Rectal smooth muscle tissue (tissue), 1 donor: Measurements from ENCODE around the gene CACNA1D.
A peak's percentile ranks its signal among the peaks of the same experiment; 100 is the strongest.
"Not testable (repeated sequence)": the region's sequence is repeated elsewhere in the genome, so short reads cannot be mapped to it uniquely, and the experiment has no call there.

Experiments
- H3K27ac ChIP-seq: one replicate; pipeline ENCODE4 v1.7.0; 2013; ENCODE audit warnings: low read depth, low read length, inconsistent platforms
- H3K27me3 ChIP-seq: one replicate; pipeline ENCODE4 v1.7.0; 2013; ENCODE audit warnings: low read length; ENCODE audit not compliant: control insufficient read depth, insufficient read depth
- H3K36me3 ChIP-seq: one replicate; pipeline ENCODE4 v1.7.0; 2013; ENCODE audit warnings: low read length; ENCODE audit not compliant: control insufficient read depth, insufficient read depth
- H3K4me1 ChIP-seq: one replicate; pipeline ENCODE4 v1.7.0; 2013; ENCODE audit warnings: low read length; ENCODE audit not compliant: control insufficient read depth, insufficient read depth
- H3K4me3 ChIP-seq: one replicate; pipeline ENCODE4 v1.7.0; 2013; ENCODE audit warnings: low read length
- H3K9ac ChIP-seq: one replicate; pipeline ENCODE4 v1.7.0; 2013; ENCODE audit warnings: low read length

The CACNA1D gene

DNA sequence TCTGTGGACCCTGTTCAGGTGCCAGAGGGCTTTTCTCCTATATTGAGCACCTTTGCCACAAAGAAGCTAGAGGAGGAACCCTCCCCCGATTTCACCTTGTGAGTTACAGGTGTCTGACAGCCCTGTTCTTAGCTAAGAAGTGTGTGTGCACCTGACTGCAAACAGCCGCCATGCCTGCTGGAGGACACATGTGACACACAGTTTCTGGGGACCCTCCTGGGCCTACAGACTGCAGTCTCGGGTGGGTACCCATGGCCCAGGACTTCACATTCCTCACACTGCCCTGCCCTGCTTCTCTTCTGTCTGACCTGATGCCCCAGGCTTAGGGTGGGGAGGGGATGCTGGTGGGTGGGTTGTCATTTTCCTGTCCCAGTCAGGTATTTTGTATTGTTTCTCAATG is 140.6 kb downstream of the CACNA1D start:
- Histone ChIP-seq H3K36me3 (no peaks in the 10 kb centered on the region), H3K4me1 (no peaks in the 10 kb centered on the region), H3K27ac (no peak overlapping the region), H3K27me3 (no peaks in the 10 kb centered on the region), H3K4me3 (no peak overlapping the region), H3K9ac (no peak overlapping the region)

DNA sequence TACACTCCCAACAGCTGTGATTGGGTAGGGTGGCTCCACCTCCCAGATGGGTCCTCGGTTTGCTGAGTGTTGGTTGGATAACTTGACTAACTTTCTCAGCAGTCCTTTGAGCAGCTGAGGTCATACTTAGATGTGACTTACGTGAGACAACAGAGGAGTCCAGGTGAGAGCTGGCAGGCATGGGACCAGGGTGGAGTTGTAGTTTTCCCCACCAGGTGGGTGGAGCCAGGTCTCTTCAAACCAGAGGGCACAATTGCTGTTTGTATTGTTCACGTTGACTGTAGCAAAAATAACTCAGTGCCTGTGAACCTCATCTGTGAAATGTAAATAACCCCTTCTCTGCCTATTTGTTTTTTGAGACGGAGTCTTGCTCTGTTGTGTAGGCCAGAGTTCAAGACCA is 144.4 kb downstream of the CACNA1D start:
- H3K36me3 ChIP-seq, H3K4me1 ChIP-seq, H3K9ac ChIP-seq, H3K4me3 ChIP-seq, H3K27ac ChIP-seq, H3K27me3 ChIP-seq: not testable (repeated sequence)

DNA sequence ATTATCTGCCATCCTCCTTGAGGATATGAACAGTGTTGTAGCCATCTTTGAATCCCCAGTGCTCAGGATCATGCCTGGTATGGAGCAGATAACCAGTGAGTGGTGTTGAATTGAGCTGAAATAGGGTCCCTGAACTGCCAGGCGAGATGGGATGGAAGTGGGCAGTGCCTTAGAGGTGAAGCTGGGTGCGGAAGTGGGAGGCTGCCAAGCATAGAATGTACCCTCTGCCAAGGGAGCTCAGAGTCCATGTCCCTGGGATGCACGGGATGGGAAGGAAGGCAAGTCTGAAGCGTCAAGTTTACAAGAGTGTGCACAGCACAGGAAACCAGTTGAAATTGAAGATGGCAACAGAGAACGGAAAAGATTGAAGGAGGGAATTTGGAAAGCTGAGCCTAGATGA is 147.0 kb downstream of the CACNA1D start:
- no peaks in the 10 kb centered on the region for H3K27me3 ChIP-seq
- no peak overlapping the region for H3K4me3 ChIP-seq
- no peaks in the 10 kb centered on the region for H3K4me1 ChIP-seq
- H3K9ac ChIP-seq = no peak overlapping the region
- H3K27ac ChIP-seq = no peak overlapping the region
- H3K36me3 ChIP-seq = no peaks in the 10 kb centered on the region

DNA sequence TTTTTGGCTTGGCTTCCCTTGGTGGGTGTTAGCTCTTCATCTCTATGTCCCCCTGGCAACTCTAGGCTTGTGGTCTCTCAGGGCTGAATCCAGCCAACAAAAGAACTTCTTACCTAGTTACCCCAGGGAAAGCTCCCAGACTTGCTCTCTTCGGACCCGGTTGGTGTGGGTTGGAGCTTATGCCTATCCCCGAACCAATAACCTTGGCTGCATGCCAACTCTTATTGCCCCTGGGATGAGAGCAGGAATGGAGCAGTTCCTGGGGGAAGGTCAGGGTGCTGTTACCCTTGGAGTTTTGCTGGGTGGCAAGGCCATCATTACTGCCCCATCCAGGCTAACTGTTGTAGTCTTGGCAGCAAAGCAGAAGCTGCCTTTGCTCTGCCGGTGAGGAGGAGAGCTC is 147.8 kb downstream of the CACNA1D start:
- no peak overlapping the region for H3K4me3 ChIP-seq
- no peak overlapping the region for H3K9ac ChIP-seq
- H3K27ac ChIP-seq = no peak overlapping the region
- no peaks in the 10 kb centered on the region for H3K4me1 ChIP-seq
- no peaks in the 10 kb centered on the region for H3K27me3 ChIP-seq
- H3K36me3 ChIP-seq = no peaks in the 10 kb centered on the region

DNA sequence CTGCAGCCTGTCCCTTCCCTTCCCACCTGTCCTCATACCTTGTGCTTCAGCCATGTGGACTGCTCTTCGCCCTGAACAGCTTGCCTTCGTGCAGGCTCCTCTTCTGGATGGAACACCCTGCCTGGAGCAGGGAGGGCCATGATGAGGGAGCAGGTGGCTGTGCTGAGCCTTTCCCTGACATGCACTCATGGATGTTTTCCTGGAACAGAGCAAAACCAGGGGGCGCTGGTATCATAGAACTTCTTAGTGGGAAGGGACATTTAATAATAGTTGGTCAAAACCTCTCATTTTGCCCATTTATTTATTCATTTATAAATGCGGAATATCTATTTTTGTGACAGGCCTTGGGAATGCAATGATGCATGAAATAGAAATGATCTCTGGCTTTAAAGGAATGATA is 149.3 kb downstream of the CACNA1D start:
- no peak overlapping the region for H3K4me3 ChIP-seq
- H3K27me3 ChIP-seq = no peaks in the 10 kb centered on the region
- H3K4me1 ChIP-seq = peaks cover 5% of the 10 kb centered on the region
- no peak overlapping the region for H3K9ac ChIP-seq
- no peak overlapping the region for H3K27ac ChIP-seq
- H3K36me3 ChIP-seq = no peaks in the 10 kb centered on the region

DNA sequence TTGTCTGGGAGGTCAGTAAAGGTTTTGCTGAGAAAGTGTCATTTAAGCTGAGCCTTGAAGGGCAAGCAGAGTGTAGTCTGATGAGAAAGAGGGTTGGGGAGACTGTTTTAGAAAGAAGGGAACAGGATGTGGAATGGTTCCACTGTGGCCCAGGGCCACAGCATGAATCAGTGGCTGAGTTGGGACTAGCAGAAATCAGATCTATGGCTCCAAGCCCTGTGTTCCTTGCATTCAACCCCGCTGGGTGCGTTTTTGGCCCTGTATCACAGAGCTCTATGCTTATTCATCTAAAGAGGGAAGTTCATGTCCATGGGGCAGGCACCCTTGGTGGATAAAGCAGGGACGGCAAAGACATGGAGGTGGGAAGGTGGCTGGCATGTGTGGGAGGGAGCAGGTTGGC is 151.3 kb downstream of the CACNA1D start:
- no peaks in the 10 kb centered on the region for H3K36me3 ChIP-seq
- H3K27me3 ChIP-seq = no peaks in the 10 kb centered on the region
- peaks cover 5% of the 10 kb centered on the region for H3K4me1 ChIP-seq
- H3K9ac ChIP-seq = no peak overlapping the region
- H3K4me3 ChIP-seq = no peak overlapping the region
- H3K27ac ChIP-seq = no peak overlapping the region

DNA sequence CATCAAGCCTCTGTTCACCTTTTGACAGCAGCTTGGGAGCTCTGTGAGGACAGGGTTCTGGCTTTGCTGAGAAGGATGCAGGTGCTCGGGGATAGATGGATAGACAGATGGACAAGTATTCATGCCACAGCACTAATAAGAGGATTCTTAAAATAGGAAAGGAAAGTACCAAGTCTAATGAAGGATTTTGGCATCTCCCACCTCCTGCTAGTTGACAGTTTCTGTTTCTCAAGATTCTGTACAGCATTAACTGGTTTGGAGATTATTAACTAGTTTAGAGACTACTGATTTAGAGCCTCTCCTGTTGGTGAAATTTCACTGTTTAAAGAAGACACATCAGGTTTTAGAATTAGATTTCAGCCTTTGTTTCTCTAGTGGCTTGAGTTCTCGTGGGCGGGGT is 152.3 kb downstream of the CACNA1D start:
- no peak overlapping the region for H3K4me3 ChIP-seq
- no peaks in the 10 kb centered on the region for H3K36me3 ChIP-seq
- no peaks in the 10 kb centered on the region for H3K27me3 ChIP-seq
- no peak overlapping the region for H3K9ac ChIP-seq
- no peak overlapping the region for H3K27ac ChIP-seq
- peaks cover 9% of the 10 kb centered on the region for H3K4me1 ChIP-seq

DNA sequence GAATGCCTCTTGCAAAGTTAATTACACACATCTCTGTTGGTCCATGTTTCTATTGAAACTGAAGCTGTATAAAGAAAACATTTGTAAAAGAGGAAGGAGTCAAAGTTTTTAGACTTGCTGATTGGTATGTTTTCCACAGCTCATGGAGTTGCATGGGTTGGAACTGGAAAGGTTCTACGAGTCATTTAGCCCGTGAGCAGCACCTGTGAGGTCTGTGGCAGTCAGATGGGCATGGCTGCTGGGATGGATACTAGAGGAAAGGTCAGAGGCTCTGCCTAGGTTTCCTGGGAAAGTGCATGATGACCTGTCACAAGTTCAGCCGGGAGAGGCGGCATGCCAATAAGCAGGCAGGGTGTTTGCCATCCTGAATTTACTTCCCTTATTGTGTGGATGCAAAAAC is 155.4 kb downstream of the CACNA1D start:
- Histone ChIP-seq H3K4me1 (peaks cover 9% of the 10 kb centered on the region), H3K27me3 (no peaks in the 10 kb centered on the region), H3K9ac (no peak overlapping the region), H3K27ac (no peak overlapping the region), H3K4me3 (no peak overlapping the region), H3K36me3 (no peaks in the 10 kb centered on the region)

DNA sequence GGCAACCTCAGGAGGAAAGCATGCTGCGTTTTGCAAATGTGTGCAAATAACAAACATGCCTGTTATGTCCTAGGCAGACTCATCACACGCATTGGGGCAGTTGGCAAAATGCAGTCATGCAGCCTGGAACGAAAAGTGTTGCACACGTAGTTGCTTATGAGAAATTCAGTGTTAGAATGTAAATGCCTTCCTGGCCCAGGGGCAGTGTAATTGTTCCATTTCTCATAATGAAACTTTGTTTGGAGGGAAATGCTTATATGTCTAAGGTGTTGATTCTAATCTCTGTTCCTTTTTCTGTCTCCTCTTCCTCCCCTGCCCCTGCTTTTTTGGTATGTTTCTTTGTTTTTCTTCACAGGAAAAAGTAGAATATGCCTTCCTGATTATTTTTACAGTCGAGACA is 156.0 kb downstream of the CACNA1D start:
- Histone ChIP-seq H3K27me3 (no peaks in the 10 kb centered on the region), H3K36me3 (no peaks in the 10 kb centered on the region), H3K27ac (no peak overlapping the region), H3K9ac (no peak overlapping the region), H3K4me1 (peaks cover 9% of the 10 kb centered on the region), H3K4me3 (no peak overlapping the region)

DNA sequence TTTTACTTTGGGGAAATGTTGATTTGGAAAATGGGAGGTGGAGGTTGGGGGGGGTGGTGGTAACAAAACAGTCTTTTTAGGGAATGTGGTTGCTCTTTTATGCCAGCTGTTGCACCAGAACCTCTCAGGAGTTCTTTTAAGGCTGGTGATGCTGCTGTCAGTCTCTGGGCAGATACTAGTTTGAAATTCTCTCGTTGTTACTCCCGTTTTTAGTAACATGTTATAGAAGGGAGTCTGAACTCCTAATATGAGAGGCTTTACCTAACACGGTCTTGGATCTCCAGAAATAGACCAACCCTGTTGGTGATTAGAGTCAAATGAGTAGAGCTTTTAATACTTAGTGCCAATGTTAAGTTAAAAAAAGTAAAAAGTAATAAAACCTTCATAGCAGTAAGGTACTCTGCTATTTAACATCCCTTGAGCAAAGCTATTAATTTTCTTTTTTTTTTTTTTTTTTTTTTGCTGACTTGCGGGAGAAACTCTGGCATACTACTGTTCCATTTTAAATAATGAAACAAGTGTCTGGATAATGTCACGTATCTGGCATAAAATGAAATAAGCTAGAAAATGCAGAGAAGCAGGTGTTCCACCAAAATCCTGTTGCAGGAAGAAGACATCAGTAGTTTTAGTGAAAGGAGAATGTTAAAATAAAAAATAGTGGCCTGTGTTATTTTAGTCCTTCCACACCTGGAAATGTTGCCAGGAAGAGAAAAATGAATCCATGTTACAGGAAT is 156.7 kb downstream of the CACNA1D start:
- H3K27me3 ChIP-seq = no peaks in the 10 kb centered on the region
- no peak overlapping the region for H3K27ac ChIP-seq
- no peak overlapping the region for H3K4me3 ChIP-seq
- no peaks in the 10 kb centered on the region for H3K36me3 ChIP-seq
- H3K9ac ChIP-seq = no peak overlapping the region
- peaks cover 9% of the 10 kb centered on the region for H3K4me1 ChIP-seq

DNA sequence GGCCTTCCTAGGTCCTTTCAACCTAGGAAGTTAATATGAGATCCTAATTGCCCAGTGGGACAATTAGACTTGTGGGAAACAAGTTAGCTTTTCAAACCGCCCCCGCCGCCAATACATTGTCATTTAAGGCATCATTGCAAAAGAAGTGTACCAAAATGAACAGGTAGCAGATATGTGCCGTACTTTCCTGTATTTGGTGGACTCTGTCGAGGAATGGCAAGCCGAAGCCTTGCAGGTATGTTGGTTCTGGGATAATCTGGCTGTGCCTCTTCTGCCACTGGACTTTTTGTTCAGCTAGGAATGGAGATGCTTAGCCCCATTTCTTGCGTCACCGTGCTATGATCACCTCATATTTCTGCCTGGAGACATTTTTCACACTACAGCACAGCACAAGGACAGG is 157.5 kb downstream of the CACNA1D start:
- Histone ChIP-seq H3K27me3 (no peaks in the 10 kb centered on the region), H3K4me3 (no peak overlapping the region), H3K27ac (peak overlapping the region; percentile 24), H3K36me3 (no peaks in the 10 kb centered on the region), H3K4me1 (peaks cover 9% of the 10 kb centered on the region), H3K9ac (no peak overlapping the region)

DNA sequence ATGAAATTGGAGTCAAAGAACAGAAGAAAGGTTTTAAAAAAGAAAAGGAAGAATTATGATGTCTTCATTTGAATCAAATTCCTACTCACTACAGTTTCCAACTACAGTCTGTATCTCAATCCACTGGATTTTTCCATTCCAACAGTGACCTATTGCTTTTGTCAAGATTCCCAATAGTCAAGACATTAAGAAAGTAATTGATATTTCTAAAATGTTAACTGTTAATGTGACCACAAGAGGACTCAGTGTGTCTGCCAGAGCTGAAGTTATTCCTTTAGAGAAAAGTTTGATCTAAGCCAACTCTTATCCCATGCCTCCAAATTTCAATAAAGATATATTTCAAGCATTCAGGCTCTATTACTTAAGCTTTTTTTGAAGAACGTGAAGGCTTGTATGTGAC is 163.2 kb downstream of the CACNA1D start:
- H3K27ac ChIP-seq = no peak overlapping the region
- no peak overlapping the region for H3K9ac ChIP-seq
- no peaks in the 10 kb centered on the region for H3K36me3 ChIP-seq
- peaks cover 2% of the 10 kb centered on the region for H3K4me1 ChIP-seq
- H3K4me3 ChIP-seq = no peak overlapping the region
- H3K27me3 ChIP-seq = no peaks in the 10 kb centered on the region

DNA sequence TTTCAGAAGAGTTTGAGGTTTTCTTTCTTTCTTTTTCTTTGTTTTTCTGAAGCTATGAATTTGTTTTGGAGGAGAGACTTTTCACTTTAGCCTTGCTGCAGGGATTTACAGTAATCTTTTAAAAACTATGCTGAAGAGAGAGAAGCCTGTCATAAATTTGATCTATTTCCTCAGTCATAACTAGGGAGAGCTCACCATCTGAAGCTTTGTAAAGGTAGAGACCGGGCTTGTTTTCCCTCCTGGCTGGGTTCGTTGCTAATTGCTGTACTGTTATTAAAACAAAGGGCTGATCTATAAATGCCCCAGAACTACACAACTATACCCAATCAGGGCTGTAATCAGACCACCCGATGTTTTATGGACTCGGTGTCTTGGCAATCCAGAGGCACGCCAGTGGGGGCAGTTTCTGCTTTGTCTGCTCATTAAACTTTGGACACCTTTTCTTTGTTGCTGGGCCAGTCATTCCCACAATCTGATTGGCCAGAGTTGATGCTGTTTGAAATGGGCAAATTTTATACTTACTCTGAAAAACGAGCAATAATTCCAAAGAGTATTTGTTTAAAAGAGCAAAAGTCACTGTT is 164.3 kb downstream of the CACNA1D start:
- Histone ChIP-seq H3K27me3 (no peaks in the 10 kb centered on the region), H3K27ac (no peak overlapping the region), H3K4me1 (peaks cover 2% of the 10 kb centered on the region), H3K9ac (no peak overlapping the region), H3K36me3 (no peaks in the 10 kb centered on the region), H3K4me3 (no peak overlapping the region)
